HEK293T (cell line): ENCODE data around the gene FBXL7.

Experiments used
- BHLHE40 ChIP-seq: fragments of 450-650 bp; IDR thresholded peaks from 2 replicates; pipeline ENCODE4 v1.6.1; 2016; ENCODE audit warnings: mild to moderate bottlenecking, moderate library complexity, borderline replicate concordance
- FOXA1 ChIP-seq: fragments of 450-650 bp; IDR thresholded peaks from 2 replicates; pipeline ENCODE4 v1.6.1; 2016; ENCODE audit warnings: mild to moderate bottlenecking

- TF ChIP-seq FOXA1 (no peak), BHLHE40 (no peak)
Measured at GRCh38 chr5:15615859-15616258, 115.9 kb downstream of the FBXL7 start.
